A549 (cell line): ENCODE measurements around the gene CXCL5.

Experiments
- CHD2 ChIP-seq: fragments of 150-350 bp; IDR thresholded peaks from 2 replicates; pipeline ENCODE4 v1.6.1; 2014; ENCODE audit warnings: low read length; ENCODE audit not compliant: partially characterized antibody
- CTCF ChIP-seq: fragments of >200 bp; sonication (Bioruptor Twin); formaldehyde crosslinking; IDR thresholded peaks from 3 replicates; pipeline ENCODE4 v1.5.1; 2016
- ESRRA ChIP-seq: fragments of 150-350 bp; IDR thresholded peaks from 2 replicates; pipeline ENCODE4 v1.6.1; 2014; ENCODE audit warnings: mild to moderate bottlenecking, low read length, borderline replicate concordance
- HOXB13 ChIP-seq: fragments of 250-450 bp; sonication (Bioruptor Pico); IDR thresholded peaks from 2 replicates; pipeline ENCODE4 v1.5.0; 2020; ENCODE audit warnings: low read depth, mild to moderate bottlenecking, moderate library complexity
- POLR2A ChIP-seq: IDR thresholded peaks from 2 replicates; pipeline ENCODE4 v1.6.1; 2012; ENCODE audit warnings: mild to moderate bottlenecking, low read length
- RAD21 ChIP-seq, 2 experiments: fragments of >200 bp in 1 of 2; sonication (Bioruptor Twin) in 1 of 2; formaldehyde crosslinking in 1 of 2; IDR thresholded peaks in 1 of 2; conservative IDR thresholded peaks in 1 of 2; 2 replicates in 1 of 2; 3 replicates in 1 of 2; pipeline ENCODE4 v1.6.1; 2012 to 2018; ENCODE audit warnings: inconsistent platforms in 1 of 2
- SMC3 ChIP-seq: fragments of >200 bp; sonication (Bioruptor Twin); formaldehyde crosslinking; IDR thresholded peaks from 3 replicates; pipeline ENCODE4 v1.6.1; 2018; ENCODE audit warnings: inconsistent platforms

GRCh38 chr4:73979407-73979957, 19.0 kb downstream of the CXCL5 start:
- TF ChIP-seq RAD21 (conservative IDR thresholded peaks at IDR 0.05 in 1 of 2, IDR thresholded peaks at IDR 0.05 in 1 of 2) (no peak), CHD2 (no peak), CTCF (no peak), HOXB13 (CRISPR knock-in tag) (no peak), ESRRA (no peak), POLR2A (no peak), SMC3 (no peak)
